ENCODE data around the gene RGS19.

DNA sequence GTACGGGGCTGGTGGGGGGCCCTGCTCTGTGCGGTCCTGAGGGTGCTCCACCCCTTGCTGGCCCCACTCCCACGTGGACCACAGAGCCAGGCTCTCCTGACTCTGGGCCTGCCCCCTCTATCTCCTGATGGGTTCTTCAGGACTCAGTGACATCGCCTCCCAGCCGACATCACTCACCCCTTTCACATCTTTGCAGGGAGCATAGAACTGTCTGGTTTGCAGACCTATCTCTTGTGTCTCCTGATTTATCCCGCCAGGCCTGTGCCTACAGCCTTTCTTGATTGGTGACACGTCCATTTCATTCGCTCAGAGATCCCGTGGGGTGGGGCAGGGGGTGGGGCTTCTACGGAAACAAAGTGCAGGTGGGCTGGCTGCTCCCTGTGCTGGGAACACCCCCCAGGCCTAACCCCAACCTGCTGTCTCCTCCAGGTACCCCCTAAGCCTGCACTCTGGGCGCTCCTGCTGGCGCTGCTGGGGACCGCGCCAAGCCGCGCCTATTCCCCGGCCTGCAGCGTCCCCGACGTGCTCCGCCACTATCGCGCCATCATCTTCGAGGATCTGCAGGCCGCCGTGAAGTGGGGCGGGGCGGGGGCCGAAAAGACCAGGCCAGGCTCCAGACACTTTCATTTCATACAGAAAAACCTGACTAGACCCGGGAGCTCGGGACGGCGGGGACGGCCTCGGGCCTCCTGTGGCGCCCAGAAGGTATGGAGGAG lies 41.7 kb downstream of the RGS19 start:
- TF ChIP-seq, protein P1, sequence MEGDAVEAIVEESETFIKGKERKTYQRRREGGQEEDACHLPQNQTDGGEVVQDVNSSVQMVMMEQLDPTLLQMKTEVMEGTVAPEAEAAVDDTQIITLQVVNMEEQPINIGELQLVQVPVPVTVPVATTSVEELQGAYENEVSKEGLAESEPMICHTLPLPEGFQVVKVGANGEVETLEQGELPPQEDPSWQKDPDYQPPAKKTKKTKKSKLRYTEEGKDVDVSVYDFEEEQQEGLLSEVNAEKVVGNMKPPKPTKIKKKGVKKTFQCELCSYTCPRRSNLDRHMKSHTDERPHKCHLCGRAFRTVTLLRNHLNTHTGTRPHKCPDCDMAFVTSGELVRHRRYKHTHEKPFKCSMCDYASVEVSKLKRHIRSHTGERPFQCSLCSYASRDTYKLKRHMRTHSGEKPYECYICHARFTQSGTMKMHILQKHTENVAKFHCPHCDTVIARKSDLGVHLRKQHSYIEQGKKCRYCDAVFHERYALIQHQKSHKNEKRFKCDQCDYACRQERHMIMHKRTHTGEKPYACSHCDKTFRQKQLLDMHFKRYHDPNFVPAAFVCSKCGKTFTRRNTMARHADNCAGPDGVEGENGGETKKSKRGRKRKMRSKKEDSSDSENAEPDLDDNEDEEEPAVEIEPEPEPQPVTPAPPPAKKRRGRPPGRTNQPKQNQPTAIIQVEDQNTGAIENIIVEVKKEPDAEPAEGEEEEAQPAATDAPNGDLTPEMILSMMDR (conservative IDR thresholded peaks at IDR 0.05; ENCODE audit: low read depth, low read length), result no peak
- TF ChIP-seq EZH2 (IDR thresholded peaks at IDR 0.05; ENCODE audit: low read length, unreplicated experiment), result no peak

Data from PC-3 (cell line).